ENCODE measurements around the gene PRSS27.

PRSS27 gene

GRCh38 chr16:2757344-2757743 is 37.3 kb upstream of the PRSS27 start:
- ATAC-seq (ENCODE audit: low read depth): no peak
- peak overlapping the region; percentile 46 for H3K27ac Mint-ChIP-seq
- peaks cover 59% of the 10 kb centered on the region for H3K36me3 Mint-ChIP-seq
- H3K4me1 Mint-ChIP-seq: peaks cover 46% of the 10 kb centered on the region
- H3K4me3 Mint-ChIP-seq: no peak overlapping the region
- H3K27me3 Mint-ChIP-seq: no peaks in the 10 kb centered on the region
- DNase-seq (ENCODE audit: low spot score in 2 of 2): no peak
- no peaks in the 10 kb centered on the region for H3K9me3 Mint-ChIP-seq

- H3K36me3 Mint-ChIP-seq: peaks cover 52% of the 10 kb centered on the region
- H3K27me3 Mint-ChIP-seq: no peaks in the 10 kb centered on the region
- H3K4me3 Mint-ChIP-seq: no peak overlapping the region
- H3K27ac Mint-ChIP-seq: peak overlapping the region; percentile 97
- H3K4me1 Mint-ChIP-seq: peaks cover 45% of the 10 kb centered on the region
- no peak for ATAC-seq (ENCODE audit: low read depth)
- H3K9me3 Mint-ChIP-seq: no peaks in the 10 kb centered on the region
- no peak for DNase-seq (ENCODE audit: low spot score in 2 of 2)
Observed at GRCh38 chr16:2756288-2757015, 36.4 kb upstream of the PRSS27 start.

- Mint-ChIP-seq H3K4me3 (peak overlapping the region; percentile 88), H3K9me3 (peaks cover 2% of the 10 kb centered on the region), H3K4me1 (peaks cover 47% of the 10 kb centered on the region), H3K27ac (peak overlapping the region; percentile 97), H3K36me3 (peaks cover 43% of the 10 kb centered on the region), H3K27me3 (no peaks in the 10 kb centered on the region)
- ATAC-seq (ENCODE audit: low read depth): no peak
- DNase-seq (ENCODE audit: low spot score in 2 of 2): no peak
Observed at GRCh38 chr16:2755158-2755557, 35.1 kb upstream of the PRSS27 start.

GRCh38 chr16:2753733-2754020 is 33.7 kb upstream of the PRSS27 start:
- Mint-ChIP-seq H3K4me1 (peaks cover 45% of the 10 kb centered on the region), H3K27ac (peak overlapping the region; percentile 97), H3K4me3 (peak overlapping the region; percentile 88), H3K9me3 (peaks cover 2% of the 10 kb centered on the region), H3K27me3 (no peaks in the 10 kb centered on the region), H3K36me3 (peaks cover 33% of the 10 kb centered on the region)
- no peak for DNase-seq (ENCODE audit: low spot score in 2 of 2)
- no peak for ATAC-seq (ENCODE audit: low read depth)

- Mint-ChIP-seq H3K4me3 (peak overlapping the region; percentile 88), H3K9me3 (peaks cover 2% of the 10 kb centered on the region), H3K27me3 (no peaks in the 10 kb centered on the region), H3K4me1 (peaks cover 42% of the 10 kb centered on the region), H3K27ac (peak overlapping the region; percentile 97), H3K36me3 (peaks cover 29% of the 10 kb centered on the region)
- no peak for DNase-seq (ENCODE audit: low spot score in 2 of 2)
- peak; percentile 28 for ATAC-seq (ENCODE audit: low read depth)
Observed at GRCh38 chr16:2752850-2753732, 33.1 kb upstream of the PRSS27 start.

GRCh38 chr16:2752035-2752849 is 32.2 kb upstream of the PRSS27 start, which contains the start of gene SRRM2:
Gene SRRM2 (plus strand): TSS chr16:2752638. CDS start chr16:2756365, 3,727 bp downstream.
- Mint-ChIP-seq H3K27ac (peak within 1 kb of the TSS; percentile 97), H3K4me1 (peaks cover 39% of the 10 kb centered on the region), H3K27me3 (no peaks in the 10 kb centered on the region), H3K9me3 (peaks cover 2% of the 10 kb centered on the region), H3K4me3 (peak within 1 kb of the TSS; percentile 88), H3K36me3 (peaks cover 25% of the 10 kb centered on the region)
- ATAC-seq (ENCODE audit: low read depth) (peak; percentile 83), DNase-seq (ENCODE audit: low spot score in 2 of 2) (peak; percentile 94 to 95)

- DNase-seq (ENCODE audit: low spot score in 2 of 2): no peak
- H3K27ac Mint-ChIP-seq: peak overlapping the region; percentile 97
- peaks cover 33% of the 10 kb centered on the region for H3K4me1 Mint-ChIP-seq
- H3K27me3 Mint-ChIP-seq: no peaks in the 10 kb centered on the region
- peak overlapping the region; percentile 88 for H3K4me3 Mint-ChIP-seq
- H3K9me3 Mint-ChIP-seq: peaks cover 2% of the 10 kb centered on the region
- no peak for ATAC-seq (ENCODE audit: low read depth)
- peaks cover 20% of the 10 kb centered on the region for H3K36me3 Mint-ChIP-seq
Observed at GRCh38 chr16:2751577-2752034, 31.6 kb upstream of the PRSS27 start.

- DNase-seq (ENCODE audit: low spot score in 2 of 2) (no peak), ATAC-seq (ENCODE audit: low read depth) (no peak)
- peak overlapping the region; percentile 50 for H3K27ac Mint-ChIP-seq
- no peaks in the 10 kb centered on the region for H3K27me3 Mint-ChIP-seq
- peaks cover 18% of the 10 kb centered on the region for H3K4me1 Mint-ChIP-seq
- H3K36me3 Mint-ChIP-seq: peaks cover 12% of the 10 kb centered on the region
- peaks cover 2% of the 10 kb centered on the region for H3K9me3 Mint-ChIP-seq
- no peak overlapping the region for H3K4me3 Mint-ChIP-seq
Observed at GRCh38 chr16:2749936-2750335, 29.9 kb upstream of the PRSS27 start.

GRCh38 chr16:2749476-2749875 is 29.5 kb upstream of the PRSS27 start:
- peaks cover 11% of the 10 kb centered on the region for H3K36me3 Mint-ChIP-seq
- H3K4me1 Mint-ChIP-seq: peaks cover 14% of the 10 kb centered on the region
- H3K9me3 Mint-ChIP-seq: peaks cover 2% of the 10 kb centered on the region
- no peak for DNase-seq (ENCODE audit: low spot score in 2 of 2)
- no peak for ATAC-seq (ENCODE audit: low read depth)
- no peak overlapping the region for H3K4me3 Mint-ChIP-seq
- H3K27ac Mint-ChIP-seq: no peak overlapping the region
- no peaks in the 10 kb centered on the region for H3K27me3 Mint-ChIP-seq

- H3K4me3 Mint-ChIP-seq: no peak overlapping the region
- no peak overlapping the region for H3K27ac Mint-ChIP-seq
Observed at GRCh38 chr16:2748757-2749455, 28.9 kb upstream of the PRSS27 start.

GRCh38 chr16:2745961-2746360 is 25.9 kb upstream of the PRSS27 start:
- Mint-ChIP-seq H3K9me3 (no peaks in the 10 kb centered on the region), H3K27me3 (no peaks in the 10 kb centered on the region), H3K4me1 (no peaks in the 10 kb centered on the region), H3K27ac (no peak overlapping the region), H3K36me3 (peaks cover 2% of the 10 kb centered on the region), H3K4me3 (no peak overlapping the region)
- DNase-seq (ENCODE audit: low spot score in 2 of 2) (no peak), ATAC-seq (ENCODE audit: low read depth) (no peak)

More at GRCh38 chr16:2748757-2749455, 28.9 kb upstream of the PRSS27 start:
- Mint-ChIP-seq H3K4me1 (peaks cover 9% of the 10 kb centered on the region), H3K36me3 (peaks cover 6% of the 10 kb centered on the region), H3K9me3 (peaks cover 2% of the 10 kb centered on the region), H3K27me3 (no peaks in the 10 kb centered on the region)
- DNase-seq (ENCODE audit: low spot score in 2 of 2) (no peak), ATAC-seq (ENCODE audit: low read depth) (no peak)

GRCh38 chr16:2745116-2745890 is 25.3 kb upstream of the PRSS27 start:
- H3K27ac Mint-ChIP-seq: no peak overlapping the region
- peaks cover 2% of the 10 kb centered on the region for H3K36me3 Mint-ChIP-seq
- ATAC-seq (ENCODE audit: low read depth): no peak
- H3K4me3 Mint-ChIP-seq: no peak overlapping the region
- H3K4me1 Mint-ChIP-seq: no peaks in the 10 kb centered on the region
- no peaks in the 10 kb centered on the region for H3K9me3 Mint-ChIP-seq
- DNase-seq (ENCODE audit: low spot score in 2 of 2): no peak
- peaks cover 3% of the 10 kb centered on the region for H3K27me3 Mint-ChIP-seq

GRCh38 chr16:2744711-2745110 is 24.7 kb upstream of the PRSS27 start:
- DNase-seq (ENCODE audit: low spot score in 2 of 2): no peak
- no peaks in the 10 kb centered on the region for H3K9me3 Mint-ChIP-seq
- H3K4me1 Mint-ChIP-seq: no peaks in the 10 kb centered on the region
- no peak overlapping the region for H3K4me3 Mint-ChIP-seq
- H3K27me3 Mint-ChIP-seq: peaks cover 4% of the 10 kb centered on the region
- H3K27ac Mint-ChIP-seq: no peak overlapping the region
- no peak for ATAC-seq (ENCODE audit: low read depth)
- no peaks in the 10 kb centered on the region for H3K36me3 Mint-ChIP-seq

All from memory B cell (primary cell).